Measurements from ENCODE around the gene SCFD2.

Gene SCFD2

GRCh38 chr4:52911684-52912294, 454.1 kb downstream of the SCFD2 start:
- DNase-seq: peak; percentile 59

- DNase-seq: no peak
These were observed 455.7 kb downstream of the SCFD2 start for GRCh38 chr4:52910115-52910514.

- DNase-seq: no peak
These were observed 458.4 kb downstream of the SCFD2 start for GRCh38 chr4:52907510-52907909.

GRCh38 chr4:52904421-52904820, 461.4 kb downstream of the SCFD2 start:
- DNase-seq: no peak

- DNase-seq: no peak
These were observed 462.6 kb downstream of the SCFD2 start for GRCh38 chr4:52903273-52903672.

- DNase-seq: no peak
These were observed 471.4 kb downstream of the SCFD2 start for GRCh38 chr4:52894443-52894842.

GRCh38 chr4:52892880-52893279, 473.0 kb downstream of the SCFD2 start:
- no peak for DNase-seq

- no peak for DNase-seq
These were observed 474.1 kb downstream of the SCFD2 start for GRCh38 chr4:52891743-52892142.

- no peak for DNase-seq
These were observed 475.4 kb downstream of the SCFD2 start for GRCh38 chr4:52890521-52890791.

GRCh38 chr4:52889778-52890520, 475.9 kb downstream of the SCFD2 start:
- no peak for DNase-seq

- DNase-seq: no peak
These were observed 476.5 kb downstream of the SCFD2 start for GRCh38 chr4:52889354-52889753.

GRCh38 chr4:52884994-52885393, 480.9 kb downstream of the SCFD2 start:
- no peak for DNase-seq

- DNase-seq: no peak
These were observed 481.9 kb downstream of the SCFD2 start for GRCh38 chr4:52883707-52884669.

GRCh38 chr4:52883183-52883621, 482.7 kb downstream of the SCFD2 start:
- no peak for DNase-seq

- no peak for DNase-seq
These were observed 484.9 kb downstream of the SCFD2 start for GRCh38 chr4:52880994-52881393.

GRCh38 chr4:52879471-52879870, 486.4 kb downstream of the SCFD2 start:
- no peak for DNase-seq

- no peak for DNase-seq
These were observed 488.2 kb downstream of the SCFD2 start for GRCh38 chr4:52877694-52878093.

- no peak for DNase-seq
These were observed 488.8 kb downstream of the SCFD2 start for GRCh38 chr4:52877036-52877435.

GRCh38 chr4:52876069-52876468, 489.8 kb downstream of the SCFD2 start:
- no peak for DNase-seq

GRCh38 chr4:52874948-52875347, 490.9 kb downstream of the SCFD2 start:
- no peak for DNase-seq

- no peak for DNase-seq
These were observed 492.0 kb downstream of the SCFD2 start for GRCh38 chr4:52873861-52874343.

- no peak for DNase-seq
These were observed 492.7 kb downstream of the SCFD2 start for GRCh38 chr4:52873191-52873590.

- DNase-seq: no peak
These were observed 495.6 kb downstream of the SCFD2 start for GRCh38 chr4:52870225-52870624.

- DNase-seq: no peak
These were observed 496.2 kb downstream of the SCFD2 start for GRCh38 chr4:52869656-52870055.
